Effector memory CD4-positive, alpha-beta T cell (primary cell): Measurements from ENCODE around the gene LAP3.

ENCODE experiments used
- DNase-seq, 3 donors: peaks; one replicate each; pipeline ENCODE4 v3.0.0-alpha.2; 2020
- H3K27ac ChIP-seq: 2 replicates; pipeline ENCODE4 v1.7.0; 2013; ENCODE audit warnings: mild to moderate bottlenecking, low read length, moderate library complexity; ENCODE audit not compliant: insufficient read depth, poor library complexity, severe bottlenecking
- H3K27me3 ChIP-seq: replicated peaks from 2 replicates; pipeline ENCODE4 v1.7.0; 2013; ENCODE audit warnings: mild to moderate bottlenecking, low read length; ENCODE audit not compliant: insufficient read depth, control insufficient read depth, poor library complexity, severe bottlenecking
- H3K36me3 ChIP-seq: 2 replicates; pipeline ENCODE4 v1.7.0; 2013; ENCODE audit warnings: mild to moderate bottlenecking, low read length, moderate library complexity; ENCODE audit not compliant: control insufficient read depth, insufficient read depth
- H3K4me1 ChIP-seq: 2 replicates; pipeline ENCODE4 v1.7.0; 2013; ENCODE audit warnings: low read length, mild to moderate bottlenecking; ENCODE audit not compliant: control insufficient read depth, insufficient read depth, poor library complexity, severe bottlenecking
- H3K4me3 ChIP-seq: 2 replicates; pipeline ENCODE4 v1.7.0; 2013; ENCODE audit warnings: low read length, low read depth, mild to moderate bottlenecking; ENCODE audit not compliant: insufficient read depth, poor library complexity, severe bottlenecking
- H3K9me3 ChIP-seq: 2 replicates; pipeline ENCODE4 v1.7.0; 2013; ENCODE audit warnings: mild to moderate bottlenecking, low read length, moderate library complexity; ENCODE audit not compliant: control insufficient read depth

The LAP3 gene

GRCh38 chr4:17583276-17583675 lies 6.3 kb downstream of the LAP3 start:
- Histone ChIP-seq H3K9me3 (no peaks in the 10 kb centered on the region), H3K4me1 (peaks cover 7% of the 10 kb centered on the region), H3K36me3 (peaks cover 66% of the 10 kb centered on the region)

GRCh38 chr4:17583941-17584340 lies 6.9 kb downstream of the LAP3 start:
- no peak for DNase-seq
- no peaks in the 10 kb centered on the region for H3K27me3 ChIP-seq
- H3K4me1 ChIP-seq: peaks cover under 1% of the 10 kb centered on the region
- no peak overlapping the region for H3K27ac ChIP-seq
- peaks cover 72% of the 10 kb centered on the region for H3K36me3 ChIP-seq
- H3K4me3 ChIP-seq: no peak overlapping the region
- H3K9me3 ChIP-seq: no peaks in the 10 kb centered on the region

More at GRCh38 chr4:17583276-17583675, 6.3 kb downstream of the LAP3 start:
- no peaks in the 10 kb centered on the region for H3K27me3 ChIP-seq
- H3K27ac ChIP-seq: no peak overlapping the region
- H3K4me3 ChIP-seq: no peak overlapping the region
- DNase-seq: no peak

GRCh38 chr4:17584521-17585213 lies 7.7 kb downstream of the LAP3 start:
- Histone ChIP-seq H3K27me3 (no peaks in the 10 kb centered on the region), H3K4me3 (no peak overlapping the region), H3K27ac (no peak overlapping the region), H3K4me1 (no peaks in the 10 kb centered on the region), H3K9me3 (no peaks in the 10 kb centered on the region), H3K36me3 (peaks cover 79% of the 10 kb centered on the region)
- DNase-seq: no peak

GRCh38 chr4:17587094-17587822 lies 10.3 kb downstream of the LAP3 start:
- Histone ChIP-seq H3K9me3 (no peaks in the 10 kb centered on the region), H3K4me1 (no peaks in the 10 kb centered on the region), H3K27ac (no peak overlapping the region), H3K4me3 (no peak overlapping the region), H3K27me3 (no peaks in the 10 kb centered on the region), H3K36me3 (peaks cover 73% of the 10 kb centered on the region)
- no peak for DNase-seq

GRCh38 chr4:17589355-17589754 lies 12.4 kb downstream of the LAP3 start:
- Histone ChIP-seq H3K9me3 (no peaks in the 10 kb centered on the region), H3K27me3 (no peaks in the 10 kb centered on the region), H3K27ac (no peak overlapping the region), H3K4me3 (no peak overlapping the region), H3K4me1 (no peaks in the 10 kb centered on the region), H3K36me3 (peaks cover 59% of the 10 kb centered on the region)
- no peak for DNase-seq

GRCh38 chr4:17595471-17596005 lies 18.5 kb downstream of the LAP3 start:
- H3K36me3 ChIP-seq: peaks cover 58% of the 10 kb centered on the region

GRCh38 chr4:17597517-17597916 lies 20.5 kb downstream of the LAP3 start:
- H3K4me3 ChIP-seq: no peak overlapping the region
- no peak for DNase-seq
- no peaks in the 10 kb centered on the region for H3K4me1 ChIP-seq
- H3K27me3 ChIP-seq: no peaks in the 10 kb centered on the region
- peaks cover 59% of the 10 kb centered on the region for H3K36me3 ChIP-seq
- no peaks in the 10 kb centered on the region for H3K9me3 ChIP-seq
- H3K27ac ChIP-seq: no peak overlapping the region

More at GRCh38 chr4:17595471-17596005, 18.5 kb downstream of the LAP3 start:
- no peak overlapping the region for H3K27ac ChIP-seq
- DNase-seq: no peak
- no peaks in the 10 kb centered on the region for H3K4me1 ChIP-seq
- H3K4me3 ChIP-seq: no peak overlapping the region
- no peaks in the 10 kb centered on the region for H3K27me3 ChIP-seq
- H3K9me3 ChIP-seq: no peaks in the 10 kb centered on the region

- DNase-seq: no peak
- Histone ChIP-seq H3K27me3 (no peaks in the 10 kb centered on the region), H3K9me3 (no peaks in the 10 kb centered on the region), H3K27ac (no peak overlapping the region), H3K4me1 (no peaks in the 10 kb centered on the region), H3K36me3 (peaks cover 52% of the 10 kb centered on the region), H3K4me3 (no peak overlapping the region)
These were observed 22.8 kb downstream of the LAP3 start for GRCh38 chr4:17599826-17600225.

- no peak for DNase-seq
These were observed 28.2 kb downstream of the LAP3 start for GRCh38 chr4:17605236-17605635.

More at GRCh38 chr4:17605236-17605635, 28.2 kb downstream of the LAP3 start:
- H3K4me3 ChIP-seq: no peak overlapping the region
- peaks cover 48% of the 10 kb centered on the region for H3K36me3 ChIP-seq
- H3K4me1 ChIP-seq: no peaks in the 10 kb centered on the region
- no peaks in the 10 kb centered on the region for H3K27me3 ChIP-seq
- H3K9me3 ChIP-seq: no peaks in the 10 kb centered on the region
- H3K27ac ChIP-seq: no peak overlapping the region
